Stimulated activated CD4-positive, alpha-beta T cell treated with anti-CD3 and anti-CD28 coated beads, Interleukin-15, amount 100 ng/mL, for 24 hours (primary cell): Measurements from ENCODE around the gene MAST2.
"Not testable (repeated sequence)": the region's sequence is repeated elsewhere in the genome, so short reads cannot be mapped to it uniquely, and the experiment has no call there.

Source experiments
- DNase-seq: peaks from one replicate; pipeline ENCODE4 v3.0.0-alpha.2; 2020

MAST2 gene

DNA sequence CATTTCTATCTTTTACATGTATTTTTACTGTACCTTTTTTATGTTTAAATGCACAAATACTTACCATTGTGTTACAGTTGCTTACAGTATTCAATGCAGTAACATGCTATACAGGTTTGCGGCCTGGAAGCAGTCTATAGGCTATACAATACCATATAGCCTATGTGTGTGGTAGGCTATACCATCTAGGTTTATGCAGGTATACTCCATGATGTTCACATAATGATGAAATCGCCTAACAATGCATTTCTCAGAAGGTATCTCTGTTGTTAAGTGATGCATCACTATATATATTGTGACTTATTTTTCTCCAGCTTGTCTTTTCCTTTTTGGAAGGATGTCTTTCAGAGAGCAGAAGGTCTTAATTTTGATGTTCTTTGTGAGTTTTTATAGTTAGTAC, 103.5 kb downstream of the MAST2 start:
- no peak for DNase-seq

DNA sequence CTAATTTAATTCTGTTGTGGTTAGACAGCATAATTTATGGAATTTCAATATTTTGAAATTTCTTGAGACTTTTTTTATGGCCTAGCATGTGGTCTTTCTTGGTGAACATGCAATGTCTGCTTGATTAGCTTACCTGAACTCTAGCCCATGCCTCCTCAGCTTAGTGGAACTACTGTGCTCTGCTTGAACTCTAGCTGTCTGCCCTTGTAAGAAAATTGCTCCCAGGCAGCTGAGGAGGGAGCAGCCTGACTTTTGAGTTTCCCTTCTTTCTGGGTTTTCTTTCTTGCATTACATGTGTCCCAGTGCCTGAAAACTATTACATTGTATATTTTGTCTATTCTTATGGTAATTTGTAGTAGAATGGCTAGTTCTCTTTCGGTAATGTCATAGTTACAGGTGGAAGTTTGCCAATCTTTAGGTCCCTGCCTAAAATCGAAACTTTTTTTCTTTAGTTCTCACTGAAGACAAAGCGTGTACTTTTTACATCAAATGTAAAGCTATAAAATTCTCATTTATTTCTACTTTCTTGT, 105.3 kb downstream of the MAST2 start:
- DNase-seq: no peak

DNA sequence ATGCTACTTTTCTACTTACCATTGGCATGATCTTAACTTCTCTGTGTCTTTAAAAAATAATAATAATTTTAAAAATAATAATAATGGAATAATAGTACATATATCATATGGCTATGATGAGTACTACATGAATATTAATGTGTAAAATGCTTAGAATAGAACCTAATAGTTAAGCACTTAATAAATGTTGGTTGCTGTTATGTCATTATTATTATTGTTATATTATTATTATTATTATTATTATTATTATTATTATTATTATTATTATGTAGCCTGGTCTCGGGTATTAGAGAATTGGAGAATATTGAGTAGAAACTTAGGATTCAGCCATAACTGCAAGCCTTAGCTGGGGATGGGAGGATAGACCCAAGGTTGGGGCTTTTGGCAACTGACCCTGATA, 108.2 kb downstream of the MAST2 start:
- DNase-seq: no peak

DNA sequence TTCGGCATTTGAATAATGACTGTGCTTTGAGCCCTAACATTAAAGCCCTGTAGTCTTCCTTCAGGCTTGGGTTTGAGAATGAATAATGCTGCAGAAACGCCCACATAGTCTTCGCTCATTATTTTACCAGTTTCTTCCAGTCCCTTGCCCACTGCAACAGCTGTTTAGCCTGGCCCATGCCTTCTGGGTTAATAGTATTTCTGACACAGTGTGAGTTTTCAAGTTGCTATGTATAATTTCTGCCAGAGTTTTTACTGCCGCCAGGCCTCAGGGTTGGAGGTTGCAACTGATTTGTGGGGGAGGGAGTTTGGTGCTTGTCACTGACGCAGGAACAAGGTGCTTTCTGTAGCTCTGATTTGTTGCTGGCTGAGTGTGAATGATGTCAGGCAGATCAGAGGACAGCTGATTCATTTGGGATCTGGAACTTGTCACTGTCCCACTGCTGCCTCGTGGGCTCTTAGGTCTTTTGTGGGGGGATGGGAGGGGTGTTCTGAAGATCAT, 109.8 kb downstream of the MAST2 start:
- DNase-seq: no peak

DNA sequence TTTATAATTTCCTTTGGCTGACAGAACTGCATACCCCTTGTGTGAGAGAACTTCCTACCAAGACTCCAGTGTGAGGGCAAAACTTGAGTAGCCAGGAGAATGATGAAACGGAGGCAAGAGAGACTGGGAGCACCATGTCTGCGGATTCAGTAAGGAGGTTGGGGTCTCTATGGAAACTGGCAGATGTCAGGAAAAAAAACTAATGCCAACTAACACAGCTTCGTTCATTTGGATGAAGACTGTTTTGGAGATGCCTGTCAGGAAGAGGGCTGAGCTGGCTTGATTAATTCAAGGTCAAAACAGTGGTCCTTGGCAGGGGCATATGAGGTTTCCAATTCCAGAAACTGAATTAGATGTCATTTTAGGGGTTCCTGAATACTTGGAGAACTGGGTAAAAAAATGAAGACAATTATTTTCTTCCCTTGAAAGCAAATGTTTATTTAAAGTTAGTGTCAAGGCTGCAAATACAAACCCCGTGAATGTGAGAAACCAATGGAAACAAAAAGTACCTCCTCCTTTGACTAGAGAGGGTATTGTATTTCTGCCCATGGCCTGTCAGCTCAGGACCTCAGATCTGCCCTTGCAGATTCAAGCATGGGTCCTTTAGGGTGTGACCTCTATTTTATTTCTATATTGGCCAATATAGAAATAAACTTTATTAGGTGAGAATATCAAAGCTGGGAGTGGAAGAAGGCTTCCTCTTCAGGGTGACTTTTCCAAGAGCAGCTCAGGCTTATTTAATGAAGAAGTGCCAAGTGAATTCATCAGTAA, 110.5 kb downstream of the MAST2 start:
- no peak for DNase-seq

DNA sequence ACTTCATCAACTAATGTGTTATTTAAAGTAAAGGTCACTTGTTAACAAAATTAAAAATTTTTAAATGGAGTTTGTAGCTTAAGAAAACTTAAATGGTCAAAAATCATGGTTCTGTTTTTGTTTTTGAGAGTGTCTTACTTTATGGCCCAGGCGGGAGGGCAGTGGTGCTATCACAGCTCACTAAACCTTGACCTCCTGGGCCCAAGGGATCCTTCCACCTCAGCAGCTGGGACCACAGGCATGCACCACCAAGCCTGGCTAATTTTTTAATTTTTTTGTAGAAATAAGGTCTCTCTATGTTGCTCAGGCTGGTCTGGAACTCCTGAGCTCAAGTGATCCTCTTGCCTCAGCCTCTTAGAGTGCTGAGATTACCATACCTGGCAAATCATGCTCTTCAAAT, 111.4 kb downstream of the MAST2 start:
- DNase-seq: no peak

DNA sequence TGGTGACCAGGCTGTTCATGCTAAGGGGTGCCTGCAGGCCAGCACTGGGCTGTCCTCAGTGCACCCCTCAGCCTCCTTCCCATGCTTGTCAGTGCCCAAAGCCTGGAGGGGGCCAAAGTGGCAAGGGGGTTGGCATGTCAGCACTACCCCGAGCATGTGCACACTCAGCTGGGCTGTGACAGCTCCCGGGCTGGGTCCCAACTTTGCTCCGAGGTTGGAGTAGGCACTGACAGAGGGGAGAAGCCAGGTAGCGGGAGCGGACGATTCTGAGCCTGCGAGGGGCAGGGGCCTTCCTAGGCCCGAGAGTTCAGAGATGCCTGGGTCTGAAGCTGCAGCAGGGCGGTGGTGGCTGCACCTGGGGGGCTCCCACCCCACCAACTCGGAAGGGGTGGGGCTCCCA, 119.0 kb downstream of the MAST2 start:
- no peak for DNase-seq

DNA sequence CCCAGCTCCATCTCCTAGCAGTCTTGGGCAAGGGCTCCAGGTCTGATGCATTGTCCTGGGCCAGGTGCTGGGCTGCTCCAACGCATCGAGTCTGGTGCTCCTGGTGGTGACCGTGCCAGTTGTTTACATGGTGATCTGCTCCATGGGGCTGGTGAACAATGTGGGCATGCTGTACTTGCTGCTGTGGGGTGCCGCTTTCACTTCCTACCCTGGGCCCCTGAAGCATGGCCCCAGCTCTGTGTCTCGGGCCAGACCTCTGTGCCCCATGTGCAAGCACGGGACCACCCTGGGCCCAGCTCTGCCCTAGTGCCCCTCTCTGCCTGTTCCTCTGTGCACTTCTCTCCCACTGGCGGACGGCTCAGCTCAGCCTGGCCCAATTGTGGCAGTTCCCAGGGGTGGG, 119.4 kb downstream of the MAST2 start:
- DNase-seq: no peak

DNA sequence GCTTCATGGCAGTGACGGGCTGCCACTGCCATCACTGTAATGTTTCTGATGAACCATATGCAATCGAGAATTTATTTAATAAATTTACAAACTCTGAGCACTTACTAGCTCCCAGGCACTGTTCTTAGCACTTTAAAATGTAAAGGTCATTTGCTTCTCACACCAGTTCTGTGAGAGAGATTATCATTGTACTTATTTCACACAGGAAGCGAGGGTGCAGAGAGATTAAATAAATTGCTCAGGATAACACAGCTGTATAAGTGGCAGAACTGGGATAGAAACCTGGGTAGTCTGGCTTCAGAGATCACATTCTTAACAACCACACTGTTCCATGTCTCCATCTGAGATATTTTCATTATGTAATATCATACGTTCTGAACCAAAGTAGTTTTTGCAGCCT, 119.9 kb downstream of the MAST2 start:
- no peak for DNase-seq

DNA sequence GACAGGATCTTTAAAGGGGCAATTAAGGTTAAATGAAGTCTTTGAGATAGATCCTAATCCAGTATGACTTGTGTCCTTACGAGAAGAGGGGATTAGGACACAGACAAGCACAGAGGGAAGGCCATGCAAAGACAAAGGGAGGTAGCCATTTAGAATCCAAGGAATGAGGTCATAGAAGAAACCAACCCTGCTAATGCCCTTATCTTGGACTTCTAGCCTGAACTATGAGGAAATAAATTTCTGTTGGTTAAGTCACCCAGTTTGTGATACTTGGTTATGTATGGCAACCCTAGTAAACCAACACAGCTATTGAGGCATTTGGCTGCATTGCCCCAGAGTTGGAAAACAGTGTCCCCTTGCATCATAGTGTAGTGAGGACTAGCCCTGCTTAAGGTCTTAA, 121.3 kb downstream of the MAST2 start:
- no peak for DNase-seq

DNA sequence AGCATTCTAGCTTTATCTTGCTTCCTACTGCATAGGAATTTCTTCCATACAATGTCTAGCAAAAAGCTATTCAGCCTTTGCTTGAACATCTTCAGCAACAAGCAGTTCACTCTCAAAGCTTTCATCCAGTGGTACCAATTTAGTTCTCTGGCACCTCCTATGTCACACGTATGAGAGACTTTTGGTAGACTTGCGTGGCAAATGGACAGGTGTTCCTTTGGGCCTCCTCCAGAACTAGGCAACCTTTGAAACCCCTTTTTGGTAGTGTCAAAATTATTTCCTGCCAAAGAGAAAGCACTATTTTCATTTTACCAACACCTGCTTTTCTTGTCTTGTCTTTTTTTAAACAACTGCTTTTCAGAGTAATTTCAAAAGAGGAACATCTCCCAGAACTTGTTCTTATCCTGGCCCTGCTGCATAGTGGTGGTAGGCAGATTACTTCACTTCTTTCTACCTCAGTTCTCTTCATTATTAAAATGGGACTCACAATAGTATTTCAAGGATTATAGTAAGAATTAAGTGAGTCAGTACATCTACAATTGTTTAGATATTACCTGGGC, 122.4 kb downstream of the MAST2 start:
- DNase-seq: no peak

DNA sequence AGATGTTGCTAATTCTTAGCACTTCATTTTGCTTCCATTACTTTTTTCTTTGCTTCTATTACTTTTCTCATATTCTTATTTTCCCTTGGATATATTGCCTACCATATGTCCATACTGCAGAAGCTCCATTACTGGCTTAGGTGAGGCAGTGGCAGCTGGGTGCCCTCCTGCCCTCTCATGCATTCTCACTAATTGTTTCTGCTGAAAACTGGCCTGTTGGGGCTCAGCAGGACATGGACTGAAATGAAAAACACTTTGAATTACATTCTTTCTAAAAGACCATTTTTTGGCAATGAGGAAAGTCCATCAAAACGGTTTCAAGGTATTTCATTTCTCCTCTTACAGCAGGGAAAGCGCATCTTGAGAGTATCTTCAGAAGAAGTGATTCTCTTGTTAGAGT, 122.9 kb downstream of the MAST2 start:
- DNase-seq: no peak

DNA sequence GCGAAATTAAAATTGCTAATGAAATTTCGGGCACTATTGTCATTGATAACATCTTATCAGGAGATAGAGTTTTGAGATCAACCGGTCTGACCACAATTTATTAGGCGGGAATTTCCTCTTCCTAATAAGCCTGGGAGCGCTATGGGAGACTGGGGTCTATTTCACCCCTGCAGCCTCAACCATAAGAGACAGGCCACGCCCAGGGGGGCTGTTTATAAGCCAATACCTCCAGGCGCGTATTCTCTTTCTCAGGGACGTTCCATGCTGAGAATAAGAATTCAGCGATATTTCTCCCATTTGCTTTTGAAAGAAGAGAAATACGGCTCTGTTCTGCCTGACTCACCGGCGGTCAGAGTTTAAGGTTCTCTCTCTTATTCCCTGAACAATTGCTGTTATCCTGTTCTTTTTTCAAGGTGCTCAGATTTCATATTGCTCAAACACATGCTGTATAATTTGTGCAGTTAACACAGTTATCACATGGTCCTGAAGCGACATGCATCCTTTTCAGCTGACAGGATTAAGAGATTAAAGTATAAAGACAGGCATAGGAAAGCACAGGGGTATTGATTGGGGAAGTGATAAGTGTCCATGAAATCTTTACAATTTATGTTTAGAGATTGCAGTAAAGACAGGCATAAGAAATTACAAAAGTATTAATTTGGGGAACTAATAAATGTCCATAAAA, 124.0 kb downstream of the MAST2 start:
- DNase-seq: not testable (repeated sequence)

DNA sequence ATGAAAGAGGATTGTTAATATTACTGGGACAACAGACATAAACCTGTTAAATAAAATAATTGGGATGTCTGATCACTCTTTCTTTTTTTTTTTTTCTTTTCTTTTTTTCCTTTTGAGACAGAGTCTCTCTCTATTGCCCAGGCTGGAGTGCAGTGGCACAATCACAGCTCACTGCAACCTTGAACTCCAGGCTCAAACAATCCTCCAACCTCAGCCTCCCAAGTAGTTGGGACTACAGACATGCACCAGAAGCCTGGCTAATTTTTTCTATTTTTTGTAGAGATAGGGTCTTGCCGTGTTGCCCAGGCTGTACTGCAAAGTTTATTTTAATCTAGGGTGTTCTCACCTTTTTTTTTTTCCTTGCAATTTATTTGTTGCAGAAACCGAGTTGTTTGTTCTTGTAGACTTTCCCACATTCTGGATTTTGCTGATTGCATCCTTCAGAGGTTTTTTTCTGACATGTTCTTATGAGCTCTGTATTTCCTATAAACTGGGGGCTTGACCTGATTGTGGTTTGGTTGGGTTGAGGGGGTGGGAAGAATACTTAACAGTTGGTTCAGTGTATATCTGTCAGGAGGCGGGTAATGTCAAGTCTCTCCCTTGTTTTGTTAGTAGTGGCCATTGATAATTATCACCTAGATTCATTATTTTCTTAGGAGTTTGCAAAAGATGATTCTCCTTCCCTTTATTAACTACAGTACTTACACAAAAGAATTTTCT, 125.2 kb downstream of the MAST2 start:
- no peak for DNase-seq

DNA sequence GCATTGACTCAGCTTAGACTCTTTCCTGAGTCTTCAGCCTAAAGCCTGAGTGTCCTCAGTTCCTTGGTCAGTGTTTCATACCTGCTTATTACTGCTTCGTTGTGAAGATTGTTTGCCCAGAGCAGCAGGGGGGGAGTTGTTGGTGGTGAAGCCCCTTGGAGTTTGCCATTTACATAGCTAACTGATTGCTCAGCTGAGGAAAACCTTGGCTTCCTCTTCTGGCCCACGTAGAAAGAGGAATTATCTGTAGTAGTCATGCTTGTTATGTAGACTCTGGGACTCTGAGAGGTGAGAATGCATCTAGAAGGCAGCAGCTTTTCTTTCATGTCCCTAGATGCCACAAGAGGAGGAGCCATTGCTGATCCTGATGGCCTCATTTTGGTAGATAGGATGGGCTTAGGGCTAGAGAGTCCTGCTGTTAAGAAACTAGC, 125.9 kb downstream of the MAST2 start:
- no peak for DNase-seq

DNA sequence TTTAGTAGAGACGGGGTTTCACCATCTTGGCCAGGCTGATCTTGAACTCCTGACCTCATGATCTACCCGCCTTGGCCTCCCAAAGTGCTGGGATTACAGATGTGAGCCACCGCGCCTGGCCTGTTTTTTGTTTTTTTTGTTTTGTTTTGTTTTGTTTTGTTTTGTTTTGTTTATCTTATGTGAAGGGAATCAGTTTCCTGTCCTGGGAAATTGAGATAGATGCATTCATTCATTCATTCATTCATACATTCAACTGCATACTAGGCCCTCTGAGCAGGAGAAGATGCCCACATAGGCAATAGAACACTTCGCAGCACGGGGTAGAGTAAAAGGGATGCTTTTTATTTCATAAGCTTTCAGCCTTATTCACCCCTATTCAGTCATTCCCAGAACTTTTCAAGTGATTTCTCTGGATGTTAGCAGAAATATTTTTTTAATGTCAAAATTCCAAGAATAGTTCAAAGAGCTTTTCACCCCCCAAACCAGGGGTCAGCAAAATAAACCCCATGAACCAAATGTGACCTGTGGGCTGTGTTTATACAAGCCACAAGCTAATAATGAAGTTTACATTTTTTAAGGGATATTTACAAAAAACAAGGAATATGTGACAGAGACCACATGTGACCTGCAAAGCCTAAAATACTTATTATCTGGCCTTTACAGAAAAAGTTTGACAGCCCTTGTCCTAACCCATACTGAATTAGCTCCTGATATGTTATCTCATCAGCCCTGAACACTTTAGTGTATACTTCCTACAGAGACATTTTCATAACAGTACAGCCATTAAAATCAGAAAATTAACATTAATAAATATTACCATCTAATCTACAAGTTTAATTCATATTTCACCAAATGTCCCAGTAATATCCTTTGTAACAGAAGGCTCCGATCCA, 127.1 kb downstream of the MAST2 start:
- no peak for DNase-seq

DNA sequence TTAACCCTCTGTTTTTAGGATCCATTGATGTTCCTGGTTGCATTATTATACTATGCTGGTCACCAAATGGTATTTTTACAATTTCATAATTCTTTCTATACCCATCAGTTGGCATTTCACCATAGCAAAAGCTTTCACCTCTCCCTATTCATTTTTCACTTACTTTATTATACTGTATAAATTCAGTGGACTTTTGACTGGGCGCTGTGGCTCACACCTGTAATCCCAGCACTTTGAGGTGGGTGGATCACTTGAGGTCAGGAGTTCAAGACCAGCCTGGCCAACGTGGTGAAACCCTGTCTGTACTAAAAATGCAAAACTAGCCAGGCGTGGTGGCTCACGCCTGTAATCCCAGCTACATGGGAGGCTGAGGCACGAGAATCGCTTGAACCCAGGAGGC, 128.8 kb downstream of the MAST2 start:
- not testable (repeated sequence) for DNase-seq

DNA sequence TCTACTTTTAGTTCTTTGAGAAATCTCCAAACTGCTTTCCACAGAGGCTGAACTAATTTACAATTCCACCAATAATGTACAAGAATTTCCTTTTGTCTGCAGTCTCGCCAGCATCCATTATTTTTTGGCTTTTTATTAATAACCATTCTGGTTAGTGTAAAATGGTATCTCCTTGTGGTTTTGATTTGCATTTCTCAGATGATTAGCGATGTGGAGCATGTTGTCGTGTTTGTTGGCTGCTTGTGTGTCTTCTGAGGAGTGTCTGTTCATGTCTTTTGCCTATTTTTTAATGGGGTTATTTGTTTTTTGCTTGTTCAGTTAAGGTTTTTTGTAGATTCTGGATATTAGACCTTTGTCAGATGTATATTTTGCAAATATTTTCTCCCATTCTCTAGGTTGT, 131.5 kb downstream of the MAST2 start:
- no peak for DNase-seq

DNA sequence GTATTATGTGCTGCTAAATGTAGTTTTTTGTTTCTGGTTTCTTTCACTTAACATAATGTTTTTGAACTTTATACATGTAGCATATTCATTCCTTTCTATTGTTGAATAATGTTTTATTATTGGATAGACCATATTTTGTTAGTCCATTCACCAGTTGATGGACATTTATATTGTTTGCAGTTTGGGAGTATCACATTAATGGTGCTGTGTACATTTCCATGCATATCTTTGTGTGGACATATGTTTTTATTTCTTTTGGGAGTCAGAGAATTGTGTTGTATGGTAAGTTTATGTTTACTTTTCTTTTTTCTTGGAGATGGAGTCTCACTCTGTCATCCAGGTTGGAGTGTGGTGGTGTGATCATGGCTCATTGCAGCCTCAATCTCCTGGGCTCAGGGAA, 134.6 kb downstream of the MAST2 start:
- DNase-seq: no peak

DNA sequence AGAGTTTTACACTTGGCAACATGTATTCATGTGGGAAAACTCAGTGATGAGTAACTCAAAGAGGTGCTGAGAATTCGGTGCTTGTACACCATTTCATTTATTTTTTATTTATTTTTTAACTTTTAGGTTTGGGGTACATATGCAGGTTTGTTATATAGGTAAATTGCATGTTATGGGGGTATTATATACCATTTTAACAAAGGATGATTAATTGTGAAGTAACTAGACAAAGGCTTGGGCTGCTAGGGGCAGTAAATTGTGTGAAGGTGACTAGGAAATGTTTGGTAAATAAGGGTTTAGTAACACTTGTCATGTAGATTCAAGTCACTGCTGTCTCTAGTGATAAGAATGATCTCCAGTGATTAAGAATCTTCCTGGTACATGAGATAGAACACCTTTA, 139.0 kb downstream of the MAST2 start:
- no peak for DNase-seq

DNA sequence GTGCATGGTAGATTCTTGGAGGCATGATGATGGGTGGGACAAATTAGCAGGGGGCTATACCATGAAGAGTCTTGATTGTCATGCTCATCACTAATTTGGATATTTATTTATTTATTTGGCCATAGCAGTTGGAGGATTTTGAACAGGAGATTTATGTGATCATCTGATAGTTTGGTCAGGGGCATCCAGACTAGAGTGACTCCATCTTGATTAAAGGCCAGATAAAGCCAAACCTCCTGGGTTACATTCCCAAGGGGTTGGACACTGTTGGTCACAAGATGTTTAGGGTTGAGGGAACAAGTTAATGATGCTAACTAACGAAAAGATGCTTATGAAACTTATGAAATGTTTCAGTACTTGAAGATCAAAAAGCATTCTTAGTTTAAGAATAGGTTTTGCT, 139.8 kb downstream of the MAST2 start:
- no peak for DNase-seq

DNA sequence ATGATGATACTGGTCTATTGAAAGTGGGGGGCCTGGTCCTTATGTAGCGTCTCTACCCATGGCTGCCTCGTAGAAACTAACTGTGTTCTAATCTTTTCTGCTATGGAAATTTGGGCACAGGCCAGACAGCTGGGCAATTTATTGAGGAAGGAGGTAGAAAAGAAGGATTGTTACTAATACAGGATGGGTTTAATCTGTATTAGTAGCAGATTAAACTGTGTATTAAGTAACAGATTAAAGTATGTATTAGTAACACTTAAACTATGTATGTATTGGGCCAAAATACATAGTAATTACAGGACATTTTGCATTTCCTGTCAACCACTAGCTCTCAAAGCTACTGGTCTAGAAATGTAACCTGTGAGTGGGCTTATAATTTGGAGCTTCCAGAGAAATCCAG, 142.0 kb downstream of the MAST2 start:
- DNase-seq: no peak
